Tibial nerve (tissue), 4 donors: ENCODE measurements around the gene MCC. TPM values are rescaled to one million over a fixed set of nuclear protein-coding genes. Genes with fewer than 3 reads are reported as not detected.

ENCODE experiments used
- DNase-seq, 2 donors: peaks; one replicate each; pipeline ENCODE4 v3.0.0-alpha.2; 2019; ENCODE audit warnings: low spot score in 2 of 2
- H3K27ac ChIP-seq, 4 donors: fragments of 200-600 bp; sonication (generic) in 3 of 4; one replicate each; pipeline ENCODE4 v1.5.1; 2017 to 2019; ENCODE audit warnings: mild to moderate bottlenecking in 1 of 4
- H3K27me3 ChIP-seq, 2 donors: fragments of 200-600 bp; sonication (generic) in 1 of 2; one replicate each; pipeline versions ENCODE4 v1.5.1 to v1.6.0; 2017 to 2019
- H3K36me3 ChIP-seq, 3 donors: fragments of 200-600 bp; sonication (generic); one replicate each; pipeline ENCODE4 v1.5.1; 2018 to 2019
- H3K4me1 ChIP-seq, 4 donors: fragments of 200-600 bp; sonication (generic) in 3 of 4; one replicate each; pipeline ENCODE4 v1.5.1; 2017 to 2019
- H3K4me3 ChIP-seq, 4 donors: fragments of 200-600 bp; sonication (generic) in 3 of 4; one replicate each; pipeline ENCODE4 v1.5.1; 2017 to 2019; ENCODE audit warnings: mild to moderate bottlenecking in 1 of 4, moderate library complexity in 1 of 4
- H3K9me3 ChIP-seq, 4 donors: fragments of 200-600 bp; sonication (generic) in 3 of 4; one replicate each; pipeline ENCODE4 v1.5.1; 2017 to 2019
- EP300 ChIP-seq, 2 donors: sonication (generic); formaldehyde crosslinking; IDR thresholded peaks; one replicate each; pipeline ENCODE4 v1.6.1; 2017; ENCODE audit warnings: antibody characterized with exemption in 2 of 2, mild to moderate bottlenecking in 1 of 2
- POLR2A ChIP-seq, 2 donors: fragments of 450-650 bp; IDR thresholded peaks; one replicate each; pipeline ENCODE4 v1.6.1; 2017; ENCODE audit warnings: antibody characterized with exemption in 2 of 2, mild to moderate bottlenecking in 2 of 2, moderate library complexity in 2 of 2
- WGBS, 2 donors: methylation state at CpG; one replicate each; pipeline ENCODE4 v1.1.5; 2018; 5-methylcytosine and 5-hydroxymethylcytosine counted together
- total RNA-seq, 4 donors: library from RNA; depleted of rRNA; stranded (reverse); fragments of >200 nt; gene quantifications; one replicate each; pipeline ENCODE4 v1.1.0, GENCODE V29; 2016
- TF ChIP-seq, protein P1 (sequence below), 5 experiments: fragments of 200-600 bp in 3 of 5; fragments of 450-650 bp in 2 of 5; sonication (generic) in 3 of 5; IDR thresholded peaks; one replicate each; pipeline ENCODE4 v1.5.1; 2016 to 2019; ENCODE audit warnings: antibody characterized with exemption in 5 of 5, mild to moderate bottlenecking in 3 of 5, moderate library complexity in 2 of 5

Gene MCC
- total RNA-seq, 4 donors from 2014 or later, result 55.5 to 122 (median 80.9) TPM

DNA sequence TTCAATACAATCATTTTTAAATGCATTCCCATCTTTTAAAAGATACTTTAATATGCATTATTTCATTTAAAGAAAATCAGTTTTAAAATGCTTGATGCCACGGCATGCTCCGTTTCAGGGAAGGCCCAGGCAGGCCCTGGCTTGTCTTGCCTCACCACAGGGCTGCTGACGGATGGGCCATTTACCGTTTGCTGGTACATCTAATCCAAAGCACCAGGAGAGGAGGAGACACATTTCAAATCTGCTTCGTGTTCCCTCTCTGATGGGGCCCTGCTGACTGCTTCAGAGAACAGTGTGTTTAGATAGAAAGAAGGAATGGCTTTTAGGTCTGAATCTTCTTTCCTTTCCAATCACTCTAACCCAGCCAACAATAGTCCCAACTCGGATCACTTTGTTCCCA lies 326.4 kb downstream of the MCC start:
- Histone ChIP-seq H3K27me3 (no peaks in the 10 kb centered on the region), H3K4me1 (peaks cover 0 to 25% (median 0%) of the 10 kb centered on the region in 4 donors), H3K36me3 (no peaks in the 10 kb centered on the region), H3K9me3 (no peaks in the 10 kb centered on the region), H3K27ac (no peak overlapping the region), H3K4me3 (no peak overlapping the region)
- TF ChIP-seq, protein P1, sequence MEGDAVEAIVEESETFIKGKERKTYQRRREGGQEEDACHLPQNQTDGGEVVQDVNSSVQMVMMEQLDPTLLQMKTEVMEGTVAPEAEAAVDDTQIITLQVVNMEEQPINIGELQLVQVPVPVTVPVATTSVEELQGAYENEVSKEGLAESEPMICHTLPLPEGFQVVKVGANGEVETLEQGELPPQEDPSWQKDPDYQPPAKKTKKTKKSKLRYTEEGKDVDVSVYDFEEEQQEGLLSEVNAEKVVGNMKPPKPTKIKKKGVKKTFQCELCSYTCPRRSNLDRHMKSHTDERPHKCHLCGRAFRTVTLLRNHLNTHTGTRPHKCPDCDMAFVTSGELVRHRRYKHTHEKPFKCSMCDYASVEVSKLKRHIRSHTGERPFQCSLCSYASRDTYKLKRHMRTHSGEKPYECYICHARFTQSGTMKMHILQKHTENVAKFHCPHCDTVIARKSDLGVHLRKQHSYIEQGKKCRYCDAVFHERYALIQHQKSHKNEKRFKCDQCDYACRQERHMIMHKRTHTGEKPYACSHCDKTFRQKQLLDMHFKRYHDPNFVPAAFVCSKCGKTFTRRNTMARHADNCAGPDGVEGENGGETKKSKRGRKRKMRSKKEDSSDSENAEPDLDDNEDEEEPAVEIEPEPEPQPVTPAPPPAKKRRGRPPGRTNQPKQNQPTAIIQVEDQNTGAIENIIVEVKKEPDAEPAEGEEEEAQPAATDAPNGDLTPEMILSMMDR (IDR thresholded peaks at IDR 0.05), result no peak
- 78 to 84% methylated on average over 6 of the region's 6 CpGs for WGBS, 2 donors
- DNase-seq, result peak in 1 of 2 donors; percentile 16

DNA sequence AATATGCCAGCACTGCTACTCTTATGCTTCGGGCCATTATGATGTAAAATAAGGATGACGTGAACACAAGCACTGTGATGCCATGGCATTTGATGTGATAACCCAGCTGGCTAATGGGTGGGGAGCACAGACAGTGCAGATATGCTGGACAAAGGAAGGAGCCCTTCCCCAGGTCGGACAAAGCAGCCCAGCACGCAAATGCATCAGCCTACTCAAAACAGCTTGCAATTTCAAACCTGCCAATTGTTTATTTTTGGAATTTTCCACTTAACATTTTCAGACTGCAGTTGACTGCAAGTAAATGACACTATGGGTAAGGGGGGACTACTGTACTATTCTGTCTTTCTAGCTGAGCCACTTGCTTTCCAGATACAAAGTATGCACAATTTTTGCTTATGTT lies 330.4 kb downstream of the MCC start:
- peaks cover 0 to 5% (median 0%) of the 10 kb centered on the region in 4 donors for H3K9me3 ChIP-seq
- H3K4me1 ChIP-seq, result peaks cover 0 to 13% (median 0%) of the 10 kb centered on the region in 4 donors
- no peaks in the 10 kb centered on the region for H3K27me3 ChIP-seq
- WGBS, 2 donors, result 76 to 79% methylated on average over 4 of the region's 4 CpGs
- DNase-seq, result no peak
- TF ChIP-seq, protein P1 (IDR thresholded peaks at IDR 0.05), result no peak
- TF ChIP-seq EP300 (IDR thresholded peaks at IDR 0.05) (no peak), POLR2A (IDR thresholded peaks at IDR 0.05) (no peak)
- H3K4me3 ChIP-seq, result no peak overlapping the region
- no peak overlapping the region for H3K27ac ChIP-seq
- no peaks in the 10 kb centered on the region for H3K36me3 ChIP-seq

GRCh38 chr5:113156271-113156877 lies 331.9 kb downstream of the MCC start:
- no peaks in the 10 kb centered on the region for H3K36me3 ChIP-seq

GRCh38 chr5:113153512-113154097 lies 334.6 kb downstream of the MCC start:
- Histone ChIP-seq H3K4me1 (peaks cover 0 to 13% (median 0%) of the 10 kb centered on the region in 4 donors), H3K27ac (no peak overlapping the region), H3K4me3 (no peak overlapping the region), H3K36me3 (no peaks in the 10 kb centered on the region), H3K9me3 (peaks cover 0 to 5% (median 0%) of the 10 kb centered on the region in 4 donors), H3K27me3 (no peaks in the 10 kb centered on the region)
- no peak for TF ChIP-seq EP300 (IDR thresholded peaks at IDR 0.05)
- WGBS, 2 donors, result 61 to 73% methylated on average over 1 of the region's 1 CpG
- no peak for DNase-seq

More at GRCh38 chr5:113156271-113156877, 331.9 kb downstream of the MCC start:
- TF ChIP-seq EP300 (IDR thresholded peaks at IDR 0.05), result no peak
- no peak for TF ChIP-seq POLR2A (IDR thresholded peaks at IDR 0.05)
- TF ChIP-seq, protein P1 (IDR thresholded peaks at IDR 0.05), result no peak
- no peaks in the 10 kb centered on the region for H3K4me1 ChIP-seq
- 80 to 92% methylated on average over 5 of the region's 5 CpGs for WGBS, 2 donors
- no peak overlapping the region for H3K27ac ChIP-seq
- DNase-seq, result no peak
- peaks cover 0 to 5% (median 0%) of the 10 kb centered on the region in 4 donors for H3K9me3 ChIP-seq
- H3K4me3 ChIP-seq, result no peak overlapping the region
- no peaks in the 10 kb centered on the region for H3K27me3 ChIP-seq

DNA sequence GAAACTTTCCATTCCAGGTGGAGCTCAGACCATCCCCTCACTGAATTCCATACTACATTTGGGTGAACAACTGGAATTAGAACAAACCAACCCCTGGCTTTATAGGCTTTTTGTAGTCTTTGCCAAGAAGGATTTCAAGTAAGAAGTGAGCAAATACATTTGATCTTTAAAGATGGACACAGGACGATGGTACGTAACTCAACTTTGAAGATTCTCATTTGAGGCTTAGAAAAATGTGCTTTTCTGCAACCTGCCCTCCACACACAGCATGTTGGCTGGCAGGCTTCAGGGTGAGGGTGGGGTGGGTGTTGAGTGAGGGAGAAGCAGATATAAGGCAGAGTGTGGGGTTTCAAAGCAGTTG lies 335.9 kb downstream of the MCC start:
- Histone ChIP-seq H3K4me3 (no peak overlapping the region), H3K27ac (no peak overlapping the region), H3K27me3 (no peaks in the 10 kb centered on the region), H3K4me1 (peaks cover 0 to 13% (median 0%) of the 10 kb centered on the region in 4 donors), H3K36me3 (no peaks in the 10 kb centered on the region), H3K9me3 (peaks cover 0 to 5% (median 0%) of the 10 kb centered on the region in 4 donors)
- TF ChIP-seq, protein P1 (IDR thresholded peaks at IDR 0.05), result no peak
- TF ChIP-seq EP300 (IDR thresholded peaks at IDR 0.05), result no peak
- no peak for TF ChIP-seq POLR2A (IDR thresholded peaks at IDR 0.05)
- WGBS, 2 donors, result 90 to 96% methylated on average over 2 of the region's 2 CpGs
- no peak for DNase-seq
